Neural progenitor cell (in vitro differentiated cells): Measurements from ENCODE around the gene TSPAN5. TPM values are rescaled to one million over a fixed set of nuclear protein-coding genes. Genes with fewer than 3 reads are reported as not detected.

ENCODE experiments used
- DNase-seq: peaks from one replicate; pipeline ENCODE4 v3.0.0-alpha.2; 2016; ENCODE audit warnings: low spot score
- H2AFZ ChIP-seq: fragments of 200-600 bp; sonication (generic); replicated peaks from 2 replicates; pipeline ENCODE4 v1.6.1; 2016; ENCODE audit warnings: antibody characterized with exemption
- H3F3A ChIP-seq: fragments of 200-600 bp; sonication (generic); 2 replicates; pipeline ENCODE4 v1.6.1; 2016; ENCODE audit warnings: antibody characterized with exemption, low read depth
- H3K27ac ChIP-seq: fragments of 200-600 bp; sonication (generic); 2 replicates; pipeline ENCODE4 v1.5.1; 2016; ENCODE audit warnings: mild to moderate bottlenecking
- H3K27me3 ChIP-seq: fragments of 200-600 bp; sonication (generic); 2 replicates; pipeline ENCODE4 v1.6.1; 2016; ENCODE audit warnings: mild to moderate bottlenecking, moderate library complexity
- H3K36me3 ChIP-seq: fragments of 200-600 bp; sonication (generic); 2 replicates; pipeline ENCODE4 v1.5.1; 2016
- H3K4me1 ChIP-seq: fragments of 200-600 bp; sonication (generic); 2 replicates; pipeline ENCODE4 v1.6.1; 2016; ENCODE audit warnings: mixed run types
- H3K4me2 ChIP-seq: fragments of 200-600 bp; sonication (generic); 2 replicates; pipeline ENCODE4 v1.6.1; 2016
- H3K4me3 ChIP-seq: fragments of 200-600 bp; sonication (generic); 2 replicates; pipeline ENCODE4 v1.5.1; 2016
- H3K79me2 ChIP-seq: fragments of 200-600 bp; sonication (generic); 2 replicates; pipeline ENCODE4 v1.6.1; 2016; ENCODE audit warnings: low read depth
- H3K9ac ChIP-seq: fragments of 200-600 bp; sonication (generic); 2 replicates; pipeline ENCODE4 v1.6.1; 2016
- H3K9me3 ChIP-seq: fragments of 200-600 bp; sonication (generic); 2 replicates; pipeline ENCODE4 v1.5.1; 2016; ENCODE audit warnings: low read depth
- H4K20me1 ChIP-seq: fragments of 200-600 bp; sonication (generic); 2 replicates; pipeline ENCODE4 v1.6.1; 2016; ENCODE audit warnings: low read depth
- H3K27ac Mint-ChIP-seq: 3 replicates; pipeline ENCODE4 v1.8.0; 2021; ENCODE audit warnings: mixed read lengths
- H3K27me3 Mint-ChIP-seq: 2 replicates; pipeline ENCODE4 v1.8.0; 2022; ENCODE audit warnings: low read depth, mild to moderate bottlenecking, inconsistent platforms, moderate library complexity, mixed read lengths; ENCODE audit not compliant: insufficient read depth
- H3K36me3 Mint-ChIP-seq: 3 replicates; pipeline ENCODE4 v1.8.0; 2021; ENCODE audit warnings: mixed read lengths
- H3K4me1 Mint-ChIP-seq: 3 replicates; pipeline ENCODE4 v1.8.0; 2021; ENCODE audit warnings: mixed read lengths
- H3K4me3 Mint-ChIP-seq: 3 replicates; pipeline ENCODE4 v1.8.0; 2021; ENCODE audit warnings: mild to moderate bottlenecking, moderate library complexity, mixed read lengths
- H3K9me3 Mint-ChIP-seq: 3 replicates; pipeline ENCODE4 v1.8.0; 2020; ENCODE audit warnings: mixed read lengths
- CTCF ChIP-seq: fragments of 200-600 bp; sonication (generic); IDR thresholded peaks from 2 replicates; pipeline ENCODE4 v1.5.1; 2017; ENCODE audit warnings: antibody characterized with exemption, mild to moderate bottlenecking
- EZH2 ChIP-seq: fragments of 200-600 bp; sonication (generic); IDR thresholded peaks from 2 replicates; pipeline ENCODE4 v1.6.1; 2017; ENCODE audit warnings: antibody characterized with exemption, mild to moderate bottlenecking, moderate library complexity
- EZH2phosphoT487 ChIP-seq: fragments of 200-600 bp; sonication (generic); IDR thresholded peaks from 2 replicates; pipeline ENCODE4 v1.6.1; 2017; ENCODE audit warnings: antibody characterized with exemption
- total RNA-seq: library from RNA; depleted of rRNA; stranded (reverse); fragments of >200 nt; gene quantifications from 2 replicates; pipeline ENCODE4 v1.2.3, GENCODE V29; 2015; ENCODE audit warnings: low replicate concordance

Gene TSPAN5
- total RNA-seq, 1 donor from 2014 or later, result 34.9 TPM

DNA sequence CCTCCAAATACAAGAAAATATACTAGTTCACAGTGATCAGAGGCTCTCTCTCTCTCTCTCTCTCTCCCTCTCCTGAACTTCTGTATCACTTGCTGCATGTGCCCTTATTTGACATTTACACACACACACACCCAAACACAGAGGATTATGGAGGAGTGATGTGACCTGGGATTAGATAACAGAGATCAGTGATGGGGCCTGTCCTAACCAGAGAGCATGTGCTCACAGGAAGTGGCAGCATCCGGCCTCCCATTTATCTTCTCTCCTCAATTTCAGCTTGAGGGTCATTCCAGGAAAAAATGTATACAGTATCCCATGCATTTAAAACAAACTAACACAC is 143.0 kb downstream of the TSPAN5 start:
- Histone ChIP-seq H3K36me3 (no peaks in the 10 kb centered on the region), H3K9ac (no peak overlapping the region), H3K27ac (no peak overlapping the region), H3K27me3 (no peaks in the 10 kb centered on the region), H3K4me3 (no peak overlapping the region), H3K4me1 (peaks cover 13% of the 10 kb centered on the region), H3K4me2 (no peak overlapping the region), H3K79me2 (peaks cover 6% of the 10 kb centered on the region), H3F3A (no peaks in the 10 kb centered on the region), H2AFZ (no peak overlapping the region), H4K20me1 (no peaks in the 10 kb centered on the region), H3K9me3 (no peaks in the 10 kb centered on the region)
- Mint-ChIP-seq H3K27me3 (no peaks in the 10 kb centered on the region), H3K4me3 (no peak overlapping the region), H3K36me3 (peaks cover 13% of the 10 kb centered on the region), H3K4me1 (peaks cover 55% of the 10 kb centered on the region), H3K27ac (no peak overlapping the region), H3K9me3 (peaks cover 11% of the 10 kb centered on the region)
- DNase-seq, result no peak
- no peak for TF ChIP-seq EZH2phosphoT487
- TF ChIP-seq EZH2, result no peak
- no peak for TF ChIP-seq CTCF

- H3K79me2 ChIP-seq, result peaks cover 6% of the 10 kb centered on the region
- no peak overlapping the region for H3K27ac Mint-ChIP-seq
- H3K27ac ChIP-seq, result no peak overlapping the region
These were observed 143.5 kb downstream of the TSPAN5 start for GRCh38 chr4:98514741-98515469.

DNA sequence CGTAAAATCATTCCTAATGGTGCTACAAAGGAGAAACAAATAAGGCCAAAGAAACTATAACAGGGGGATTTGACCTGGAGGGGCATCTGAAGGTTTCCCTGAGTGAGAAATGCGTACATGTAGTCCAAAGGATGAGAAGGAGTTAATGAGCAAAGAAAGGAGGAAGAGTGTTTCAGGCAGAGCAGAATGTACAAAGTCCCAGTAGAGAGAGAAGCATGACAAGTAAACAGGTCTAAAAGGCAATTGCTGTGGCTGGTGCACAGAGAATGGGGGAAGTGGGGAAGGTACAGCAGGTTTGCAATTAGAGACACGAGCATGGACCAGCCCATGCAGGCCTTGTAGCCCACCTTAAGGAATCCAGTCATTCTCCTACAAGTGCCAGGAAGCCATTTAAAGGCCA is 145.5 kb downstream of the TSPAN5 start:
- Mint-ChIP-seq H3K4me3 (no peak overlapping the region), H3K27me3 (no peaks in the 10 kb centered on the region), H3K4me1 (peaks cover 56% of the 10 kb centered on the region), H3K27ac (no peak overlapping the region), H3K36me3 (peaks cover 13% of the 10 kb centered on the region), H3K9me3 (peaks cover 8% of the 10 kb centered on the region)
- Histone ChIP-seq H3K27ac (no peak overlapping the region), H3K4me2 (no peak overlapping the region), H3K4me1 (peaks cover 24% of the 10 kb centered on the region), H3K27me3 (no peaks in the 10 kb centered on the region), H2AFZ (no peak overlapping the region), H3K4me3 (no peak overlapping the region), H3K9me3 (no peaks in the 10 kb centered on the region), H3K79me2 (peaks cover 6% of the 10 kb centered on the region), H3F3A (no peaks in the 10 kb centered on the region), H3K36me3 (no peaks in the 10 kb centered on the region), H3K9ac (no peak overlapping the region), H4K20me1 (no peaks in the 10 kb centered on the region)
- DNase-seq, result no peak
- TF ChIP-seq EZH2phosphoT487 (no peak), CTCF (no peak), EZH2 (no peak)

More at GRCh38 chr4:98514741-98515469, 143.5 kb downstream of the TSPAN5 start:
- Mint-ChIP-seq H3K4me1 (peaks cover 56% of the 10 kb centered on the region), H3K9me3 (peaks cover 11% of the 10 kb centered on the region), H3K36me3 (peaks cover 13% of the 10 kb centered on the region), H3K4me3 (no peak overlapping the region), H3K27me3 (no peaks in the 10 kb centered on the region)
- H3K4me3 ChIP-seq, result no peak overlapping the region
- H3K9ac ChIP-seq, result no peak overlapping the region
- no peak for TF ChIP-seq EZH2phosphoT487
- TF ChIP-seq EZH2, result no peak
- no peak for TF ChIP-seq CTCF
- no peaks in the 10 kb centered on the region for H3K27me3 ChIP-seq
- H3F3A ChIP-seq, result no peaks in the 10 kb centered on the region
- H3K9me3 ChIP-seq, result no peaks in the 10 kb centered on the region
- no peak overlapping the region for H3K4me2 ChIP-seq
- H3K36me3 ChIP-seq, result no peaks in the 10 kb centered on the region
- no peaks in the 10 kb centered on the region for H4K20me1 ChIP-seq
- DNase-seq, result peak; percentile 18
- H2AFZ ChIP-seq, result no peak overlapping the region
- peaks cover 18% of the 10 kb centered on the region for H3K4me1 ChIP-seq
